Measurements from ENCODE around the gene GALNT6. TPM values are rescaled to one million over a fixed set of nuclear protein-coding genes. Genes with fewer than 3 reads are reported as not detected.

Gene GALNT6
- total and polyA plus RNA-seq, 7 experiments from 2014 or later: 2.5 to 19.5 (median 13.4) TPM

GRCh38 chr12:51407604-51408003, 16.4 kb upstream of the GALNT6 start:
- CTCF ChIA-PET: no interaction called here

DNA sequence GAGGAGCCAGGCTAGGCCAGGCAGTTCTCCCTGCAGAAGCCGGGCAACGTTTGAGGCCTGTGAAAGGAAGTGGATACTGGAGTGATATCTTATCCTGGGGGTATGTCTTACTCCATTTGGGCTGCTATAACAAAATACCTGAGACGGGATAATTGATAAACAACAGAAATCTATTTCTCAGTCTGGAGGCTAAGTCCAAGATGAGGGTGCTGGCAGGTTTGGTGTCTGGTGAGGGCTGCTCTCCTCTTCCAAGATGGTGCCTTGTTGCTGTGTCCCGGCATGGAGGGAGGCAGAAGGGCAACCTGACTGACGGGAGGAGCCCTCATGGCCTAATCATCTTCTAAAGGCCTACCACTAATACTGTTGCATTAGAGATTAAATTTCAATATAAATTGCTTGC, 15.7 kb upstream of the GALNT6 start:
- Mint-ChIP-seq H3K9me3 (no peaks in the 10 kb centered on the region), H3K4me3 (no peak overlapping the region), H3K27ac (peak overlapping the region in 2 of 9 donors; percentile 9 to 24), H3K27me3 (peaks cover 0 to 8% (median 0%) of the 10 kb centered on the region in 5 donors), H3K4me1 (peaks cover 1 to 13% (median 5%) of the 10 kb centered on the region in 7 donors), H3K36me3 (peaks cover 0 to 4% (median 0%) of the 10 kb centered on the region in 5 donors)
- H3K27ac ChIP-seq (ENCODE audit: low read depth, low read length): no peak overlapping the region
- H3K4me3 ChIP-seq (ENCODE audit: low read length): no peak overlapping the region
- H3K36me3 ChIP-seq (ENCODE audit: control insufficient read depth in 2 of 3, insufficient read depth in 3 of 3, low read length in 3 of 3): no peaks in the 10 kb centered on the region
- intact Hi-C loops (cut with micrococcal nuclease): no loop called here
- CTCF ChIA-PET: no interaction called here
- no peak for DNase-seq
- H3K9me3 ChIP-seq (ENCODE audit: control insufficient read depth in 2 of 3, low read length in 3 of 3): no peaks in the 10 kb centered on the region
- H3K4me1 ChIP-seq (ENCODE audit: control insufficient read depth in 2 of 2, insufficient read depth in 2 of 2, low read length in 2 of 2): peaks cover 0 to 3% of the 10 kb centered on the region in 2 donors
- H3K27me3 ChIP-seq (ENCODE audit: control insufficient read depth in 2 of 2, insufficient read depth in 2 of 2, low read length in 2 of 2): no peaks in the 10 kb centered on the region
- ATAC-seq: no peak
- POLR2A ChIA-PET: no interaction called here

More at GRCh38 chr12:51407604-51408003, 16.4 kb upstream of the GALNT6 start:
- intact Hi-C loops (cut with micrococcal nuclease): no loop called here
- no peaks in the 10 kb centered on the region for H3K27me3 ChIP-seq (ENCODE audit: control insufficient read depth in 2 of 2, insufficient read depth in 2 of 2, low read length in 2 of 2)
- peaks cover 0 to 12% (median 0%) of the 10 kb centered on the region in 5 donors for H3K27me3 Mint-ChIP-seq
- POLR2A ChIA-PET: interaction anchor here (0.7 kb wide), 1 partner anchor 12 kb away, joined by 3 read pairs; no protein-coding TSS in a partner anchor
- H3K36me3 ChIP-seq (ENCODE audit: control insufficient read depth in 2 of 3, insufficient read depth in 3 of 3, low read length in 3 of 3): no peaks in the 10 kb centered on the region
- H3K4me1 Mint-ChIP-seq: peaks cover 0 to 13% (median 5%) of the 10 kb centered on the region in 7 donors
- no peak overlapping the region for H3K4me3 Mint-ChIP-seq
- H3K9me3 Mint-ChIP-seq: no peaks in the 10 kb centered on the region
- H3K36me3 Mint-ChIP-seq: peaks cover 0 to 7% (median 0%) of the 10 kb centered on the region in 5 donors
- H3K4me1 ChIP-seq (ENCODE audit: control insufficient read depth in 2 of 2, insufficient read depth in 2 of 2, low read length in 2 of 2): peaks cover 0 to 3% of the 10 kb centered on the region in 2 donors
- H3K9me3 ChIP-seq (ENCODE audit: control insufficient read depth in 2 of 3, low read length in 3 of 3): no peaks in the 10 kb centered on the region
- H3K27ac Mint-ChIP-seq: no peak overlapping the region
- no peak overlapping the region for H3K4me3 ChIP-seq (ENCODE audit: low read length)
- ATAC-seq (no peak), DNase-seq (no peak)
- H3K27ac ChIP-seq (ENCODE audit: low read depth, low read length): no peak overlapping the region

DNA sequence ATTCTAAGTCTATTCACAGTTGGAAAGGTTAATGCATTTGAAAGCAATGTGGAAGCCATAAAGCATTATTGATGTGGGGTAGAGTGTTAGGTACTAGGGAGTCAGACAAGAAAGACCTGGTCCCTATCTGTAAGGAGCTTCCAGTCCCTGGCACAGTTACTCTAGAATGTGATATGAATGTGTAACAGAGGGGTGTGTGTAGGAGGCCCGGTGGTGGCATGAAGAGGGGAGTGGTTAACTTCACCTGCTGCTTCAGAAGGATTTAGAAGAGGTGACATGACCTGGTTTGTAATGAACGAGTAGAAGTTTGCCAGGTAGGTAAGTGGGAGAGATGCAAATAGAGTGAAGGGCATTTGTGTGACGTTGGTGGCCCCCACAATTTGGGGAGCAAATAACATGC, 15.1 kb upstream of the GALNT6 start:
- H3K36me3 ChIP-seq (ENCODE audit: control insufficient read depth in 2 of 3, insufficient read depth in 3 of 3, low read length in 3 of 3): no peaks in the 10 kb centered on the region
- Mint-ChIP-seq H3K4me3 (no peak overlapping the region), H3K4me1 (peaks cover 4 to 13% (median 7%) of the 10 kb centered on the region in 7 donors), H3K27ac (no peak overlapping the region), H3K36me3 (peaks cover 0 to 4% (median 0%) of the 10 kb centered on the region in 5 donors), H3K27me3 (peaks cover 0 to 8% (median 0%) of the 10 kb centered on the region in 5 donors), H3K9me3 (no peaks in the 10 kb centered on the region)
- DNase-seq (no peak), ATAC-seq (no peak)
- intact Hi-C loops (cut with micrococcal nuclease): no loop called here
- POLR2A ChIA-PET: no interaction called here
- H3K9me3 ChIP-seq (ENCODE audit: control insufficient read depth in 2 of 3, low read length in 3 of 3): no peaks in the 10 kb centered on the region
- no peaks in the 10 kb centered on the region for H3K27me3 ChIP-seq (ENCODE audit: control insufficient read depth in 2 of 2, insufficient read depth in 2 of 2, low read length in 2 of 2)
- no peak overlapping the region for H3K4me3 ChIP-seq (ENCODE audit: low read length)
- H3K4me1 ChIP-seq (ENCODE audit: control insufficient read depth in 2 of 2, insufficient read depth in 2 of 2, low read length in 2 of 2): peaks cover 0 to 3% of the 10 kb centered on the region in 2 donors
- CTCF ChIA-PET: no interaction called here
- no peak overlapping the region for H3K27ac ChIP-seq (ENCODE audit: low read depth, low read length)

DNA sequence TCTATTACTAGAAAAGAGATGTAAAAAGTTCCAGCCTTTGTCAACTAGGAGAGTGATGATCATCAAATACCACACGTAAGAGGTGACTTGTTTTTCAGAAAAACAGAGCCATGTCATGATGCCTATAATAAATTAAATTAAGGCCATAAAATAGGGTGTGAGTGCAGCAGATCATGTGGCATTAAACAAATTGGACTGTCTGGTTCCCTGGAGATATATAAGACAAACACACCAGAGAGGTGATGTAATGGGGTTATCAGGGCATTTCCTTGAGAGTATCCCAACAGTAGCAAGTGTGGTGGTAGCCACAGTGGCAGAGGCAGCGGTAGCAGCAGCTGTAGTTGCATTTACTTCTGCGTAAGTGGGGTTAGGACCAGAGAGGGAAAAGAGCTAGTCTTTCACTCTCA, 14.6 kb upstream of the GALNT6 start:
- H3K4me3 Mint-ChIP-seq: no peak overlapping the region
- peaks cover 0 to 3% of the 10 kb centered on the region in 2 donors for H3K4me1 ChIP-seq (ENCODE audit: control insufficient read depth in 2 of 2, insufficient read depth in 2 of 2, low read length in 2 of 2)
- H3K9me3 ChIP-seq (ENCODE audit: control insufficient read depth in 2 of 3, low read length in 3 of 3): no peaks in the 10 kb centered on the region
- ATAC-seq: no peak
- ChIA-PET POLR2A (no interaction called here), CTCF (no interaction called here)
- no peak for DNase-seq
- peaks cover 4 to 13% (median 7%) of the 10 kb centered on the region in 7 donors for H3K4me1 Mint-ChIP-seq
- no peaks in the 10 kb centered on the region for H3K36me3 ChIP-seq (ENCODE audit: control insufficient read depth in 2 of 3, insufficient read depth in 3 of 3, low read length in 3 of 3)
- H3K27ac Mint-ChIP-seq: no peak overlapping the region
- intact Hi-C loops (cut with micrococcal nuclease): no loop called here
- peaks cover 0 to 4% (median 0%) of the 10 kb centered on the region in 5 donors for H3K36me3 Mint-ChIP-seq
- H3K27ac ChIP-seq (ENCODE audit: low read depth, low read length): no peak overlapping the region
- no peaks in the 10 kb centered on the region for H3K9me3 Mint-ChIP-seq
- no peaks in the 10 kb centered on the region for H3K27me3 ChIP-seq (ENCODE audit: control insufficient read depth in 2 of 2, insufficient read depth in 2 of 2, low read length in 2 of 2)
- H3K4me3 ChIP-seq (ENCODE audit: low read length): no peak overlapping the region
- H3K27me3 Mint-ChIP-seq: peaks cover 0 to 8% (median 0%) of the 10 kb centered on the region in 5 donors

DNA sequence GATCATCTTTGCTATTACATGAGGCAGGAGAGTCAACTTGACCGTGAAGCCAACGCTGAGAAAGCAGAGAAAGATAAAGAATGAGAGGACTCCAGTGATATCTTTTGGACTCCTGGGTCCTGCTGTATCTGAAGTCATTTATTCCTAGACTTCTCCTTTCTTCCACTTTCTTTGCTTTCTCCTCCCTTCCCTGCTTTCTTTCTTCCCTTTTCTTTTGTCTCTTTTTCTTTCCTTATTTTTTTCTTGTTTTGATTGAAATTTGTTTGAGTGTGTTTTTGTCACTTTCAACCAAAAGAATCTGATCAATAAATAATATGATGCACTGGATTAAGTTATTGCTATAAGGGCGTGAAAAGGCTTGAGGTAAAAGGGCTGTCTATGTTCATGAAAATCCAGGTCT, 13.4 kb upstream of the GALNT6 start:
- H3K36me3 Mint-ChIP-seq: peaks cover 0 to 4% (median 0%) of the 10 kb centered on the region in 5 donors
- no peaks in the 10 kb centered on the region for H3K9me3 Mint-ChIP-seq
- peaks cover 3 to 13% (median 7%) of the 10 kb centered on the region in 7 donors for H3K4me1 Mint-ChIP-seq
- H3K36me3 ChIP-seq (ENCODE audit: control insufficient read depth in 2 of 3, insufficient read depth in 3 of 3, low read length in 3 of 3): no peaks in the 10 kb centered on the region
- H3K27me3 Mint-ChIP-seq: peaks cover 0 to 10% (median 0%) of the 10 kb centered on the region in 5 donors
- no peak overlapping the region for H3K4me3 ChIP-seq (ENCODE audit: low read length)
- no peak overlapping the region for H3K4me3 Mint-ChIP-seq
- H3K27me3 ChIP-seq (ENCODE audit: control insufficient read depth in 2 of 2, insufficient read depth in 2 of 2, low read length in 2 of 2): no peaks in the 10 kb centered on the region
- H3K4me1 ChIP-seq (ENCODE audit: control insufficient read depth in 2 of 2, insufficient read depth in 2 of 2, low read length in 2 of 2): peaks cover 0 to 3% of the 10 kb centered on the region in 2 donors
- no peak overlapping the region for H3K27ac Mint-ChIP-seq
- no peak for ATAC-seq
- ChIA-PET CTCF (no interaction called here), POLR2A (no interaction called here)
- no peak overlapping the region for H3K27ac ChIP-seq (ENCODE audit: low read depth, low read length)
- DNase-seq: no peak
- intact Hi-C loops (cut with micrococcal nuclease): no loop called here
- H3K9me3 ChIP-seq (ENCODE audit: control insufficient read depth in 2 of 3, low read length in 3 of 3): no peaks in the 10 kb centered on the region

DNA sequence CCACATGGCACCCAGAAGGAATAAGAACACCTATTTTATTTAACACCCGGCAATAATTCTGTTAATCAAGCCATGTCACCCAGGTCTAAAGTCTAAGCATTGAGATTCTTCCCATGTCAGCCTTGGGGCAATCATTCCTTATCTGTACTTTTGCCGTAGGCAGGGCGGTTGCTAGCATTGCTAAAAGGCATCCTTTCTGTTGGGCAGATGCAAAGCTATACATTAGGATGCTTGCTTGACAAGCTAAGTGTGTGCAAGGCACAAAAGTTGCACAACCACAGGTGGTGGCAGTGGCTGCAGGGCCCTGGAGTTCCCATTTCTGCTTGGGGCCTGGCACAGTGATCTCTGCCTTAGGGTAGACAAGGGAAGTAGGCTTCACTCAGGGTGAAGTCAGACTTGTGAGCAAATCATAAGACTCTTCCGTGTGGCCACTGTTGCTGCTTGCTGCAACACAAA, 12.5 kb upstream of the GALNT6 start:
- Histone ChIP-seq H3K27ac (ENCODE audit: low read depth, low read length) (no peak overlapping the region), H3K36me3 (ENCODE audit: control insufficient read depth in 2 of 3, insufficient read depth in 3 of 3, low read length in 3 of 3) (no peaks in the 10 kb centered on the region), H3K27me3 (ENCODE audit: control insufficient read depth in 2 of 2, insufficient read depth in 2 of 2, low read length in 2 of 2) (no peaks in the 10 kb centered on the region), H3K4me1 (ENCODE audit: control insufficient read depth in 2 of 2, insufficient read depth in 2 of 2, low read length in 2 of 2) (peaks cover 0 to 3% of the 10 kb centered on the region in 2 donors), H3K9me3 (ENCODE audit: control insufficient read depth in 2 of 3, low read length in 3 of 3) (no peaks in the 10 kb centered on the region), H3K4me3 (ENCODE audit: low read length) (no peak overlapping the region)
- ATAC-seq: peak; percentile 92
- Mint-ChIP-seq H3K36me3 (no peaks in the 10 kb centered on the region), H3K27ac (no peak overlapping the region), H3K27me3 (peaks cover 0 to 18% (median 0%) of the 10 kb centered on the region in 5 donors), H3K9me3 (no peaks in the 10 kb centered on the region), H3K4me3 (no peak overlapping the region), H3K4me1 (peaks cover 3 to 13% (median 7%) of the 10 kb centered on the region in 7 donors)
- ChIA-PET POLR2A (no interaction called here), CTCF (no interaction called here)
- intact Hi-C loops (cut with micrococcal nuclease): no loop called here
- DNase-seq: no peak

GRCh38 chr12:51403159-51403558, 12.0 kb upstream of the GALNT6 start:
- Mint-ChIP-seq H3K4me3 (no peak overlapping the region), H3K36me3 (no peaks in the 10 kb centered on the region), H3K27me3 (peaks cover 0 to 21% (median 0%) of the 10 kb centered on the region in 5 donors), H3K4me1 (peaks cover 3 to 15% (median 7%) of the 10 kb centered on the region in 7 donors), H3K9me3 (no peaks in the 10 kb centered on the region), H3K27ac (no peak overlapping the region)
- H3K4me3 ChIP-seq (ENCODE audit: low read length): no peak overlapping the region
- intact Hi-C loops (cut with micrococcal nuclease): no loop called here
- DNase-seq (no peak), ATAC-seq (no peak)
- H3K36me3 ChIP-seq (ENCODE audit: control insufficient read depth in 2 of 3, insufficient read depth in 3 of 3, low read length in 3 of 3): no peaks in the 10 kb centered on the region
- peaks cover 0 to 3% of the 10 kb centered on the region in 2 donors for H3K4me1 ChIP-seq (ENCODE audit: control insufficient read depth in 2 of 2, insufficient read depth in 2 of 2, low read length in 2 of 2)
- H3K9me3 ChIP-seq (ENCODE audit: control insufficient read depth in 2 of 3, low read length in 3 of 3): no peaks in the 10 kb centered on the region
- ChIA-PET CTCF (no interaction called here), POLR2A (no interaction called here)
- H3K27me3 ChIP-seq (ENCODE audit: control insufficient read depth in 2 of 2, insufficient read depth in 2 of 2, low read length in 2 of 2): no peaks in the 10 kb centered on the region
- H3K27ac ChIP-seq (ENCODE audit: low read depth, low read length): no peak overlapping the region

All from naive thymus-derived CD4-positive, alpha-beta T cell (primary cell).